C4-2B (cell line): ENCODE data around the gene GPHB5.

Experiments
- CTCF ChIP-seq: fragments of 450-650 bp; conservative IDR thresholded peaks from 2 replicates; pipeline ENCODE4 v1.5.1; 2017; ENCODE audit warnings: mild to moderate bottlenecking
- ZFX ChIP-seq: fragments of 450-650 bp; IDR thresholded peaks from 2 replicates; pipeline ENCODE4 v1.6.1; 2017

GRCh38 chr14:63297372-63298063 lies 21.2 kb downstream of the GPHB5 start:
- TF ChIP-seq CTCF (no peak), ZFX (no peak)
